Rectal smooth muscle tissue (tissue), 1 donor: ENCODE data around the gene MLKL.

ENCODE experiments used
- H3K27ac ChIP-seq: one replicate; pipeline ENCODE4 v1.7.0; 2013; ENCODE audit warnings: low read depth, low read length, inconsistent platforms
- H3K27me3 ChIP-seq: one replicate; pipeline ENCODE4 v1.7.0; 2013; ENCODE audit warnings: low read length; ENCODE audit not compliant: control insufficient read depth, insufficient read depth
- H3K36me3 ChIP-seq: one replicate; pipeline ENCODE4 v1.7.0; 2013; ENCODE audit warnings: low read length; ENCODE audit not compliant: control insufficient read depth, insufficient read depth
- H3K4me1 ChIP-seq: one replicate; pipeline ENCODE4 v1.7.0; 2013; ENCODE audit warnings: low read length; ENCODE audit not compliant: control insufficient read depth, insufficient read depth
- H3K4me3 ChIP-seq: one replicate; pipeline ENCODE4 v1.7.0; 2013; ENCODE audit warnings: low read length
- H3K9ac ChIP-seq: one replicate; pipeline ENCODE4 v1.7.0; 2013; ENCODE audit warnings: low read length

The MLKL gene

DNA sequence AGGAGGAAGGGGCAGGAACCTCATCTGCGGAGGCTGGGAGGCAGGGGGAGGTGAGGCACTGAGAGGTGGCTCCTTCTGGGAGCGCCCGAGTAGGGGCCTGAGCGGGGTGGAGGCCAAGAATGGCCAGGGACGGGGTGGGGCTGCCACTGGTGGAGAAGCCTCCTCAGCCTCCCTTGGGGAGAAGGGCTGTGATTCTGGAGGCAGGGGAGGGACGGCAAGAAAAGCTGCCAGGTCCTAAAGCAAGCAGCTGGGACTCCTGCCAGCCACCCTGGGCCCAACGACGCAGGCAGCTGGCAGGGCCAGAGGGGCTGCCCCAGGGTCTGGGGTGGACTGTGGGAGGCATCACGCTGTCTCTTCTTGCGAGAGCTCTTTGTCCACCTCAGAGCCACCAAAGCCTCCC is 12.7 kb upstream of the MLKL start:
- Histone ChIP-seq H3K27me3 (no peaks in the 10 kb centered on the region), H3K27ac (no peak overlapping the region), H3K4me3 (no peak overlapping the region), H3K36me3 (no peaks in the 10 kb centered on the region), H3K4me1 (no peaks in the 10 kb centered on the region), H3K9ac (no peak overlapping the region)

GRCh38 chr16:74711938-74712337 is 11.3 kb upstream of the MLKL start:
- Histone ChIP-seq H3K4me1 (no peaks in the 10 kb centered on the region), H3K27me3 (no peaks in the 10 kb centered on the region), H3K27ac (no peak overlapping the region), H3K9ac (no peak overlapping the region), H3K36me3 (no peaks in the 10 kb centered on the region), H3K4me3 (no peak overlapping the region)

GRCh38 chr16:74710401-74710800 is 9.7 kb upstream of the MLKL start:
- Histone ChIP-seq H3K9ac (no peak overlapping the region), H3K27ac (no peak overlapping the region), H3K4me1 (no peaks in the 10 kb centered on the region), H3K36me3 (no peaks in the 10 kb centered on the region), H3K27me3 (no peaks in the 10 kb centered on the region), H3K4me3 (no peak overlapping the region)

- Histone ChIP-seq H3K4me3 (no peak overlapping the region), H3K4me1 (no peaks in the 10 kb centered on the region), H3K36me3 (no peaks in the 10 kb centered on the region), H3K9ac (no peak overlapping the region), H3K27ac (no peak overlapping the region), H3K27me3 (no peaks in the 10 kb centered on the region)
Observed at GRCh38 chr16:74709441-74709877, 8.8 kb upstream of the MLKL start.

DNA sequence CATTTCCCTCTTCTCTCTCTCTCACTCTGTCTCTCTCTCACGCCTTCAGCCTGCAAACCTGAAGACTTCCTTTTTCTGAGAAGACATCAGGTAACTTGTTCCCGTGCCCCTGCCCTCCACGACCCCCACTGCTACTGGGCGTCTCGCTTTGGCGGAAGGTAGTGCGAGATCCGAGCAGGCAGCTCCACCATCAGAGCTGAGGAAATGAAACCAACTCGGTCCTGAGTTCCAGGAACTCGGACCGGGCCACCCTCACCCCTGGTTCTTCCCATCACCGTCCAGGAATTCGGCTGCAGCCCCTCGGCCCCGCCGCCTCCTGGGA is 585 bp downstream of the MLKL start:
- Histone ChIP-seq H3K4me1 (no peaks in the 10 kb centered on the region), H3K4me3 (peak overlapping the region; percentile 100), H3K9ac (peak overlapping the region; percentile 84), H3K27me3 (no peaks in the 10 kb centered on the region), H3K36me3 (no peaks in the 10 kb centered on the region), H3K27ac (peak overlapping the region; percentile 77)

GRCh38 chr16:74699666-74700065 is 996 bp downstream of the MLKL start:
- H3K27me3 ChIP-seq = no peaks in the 10 kb centered on the region
- H3K27ac ChIP-seq = no peak overlapping the region
- no peaks in the 10 kb centered on the region for H3K4me1 ChIP-seq
- H3K9ac ChIP-seq = no peak overlapping the region
- no peaks in the 10 kb centered on the region for H3K36me3 ChIP-seq
- peak overlapping the region; percentile 100 for H3K4me3 ChIP-seq

DNA sequence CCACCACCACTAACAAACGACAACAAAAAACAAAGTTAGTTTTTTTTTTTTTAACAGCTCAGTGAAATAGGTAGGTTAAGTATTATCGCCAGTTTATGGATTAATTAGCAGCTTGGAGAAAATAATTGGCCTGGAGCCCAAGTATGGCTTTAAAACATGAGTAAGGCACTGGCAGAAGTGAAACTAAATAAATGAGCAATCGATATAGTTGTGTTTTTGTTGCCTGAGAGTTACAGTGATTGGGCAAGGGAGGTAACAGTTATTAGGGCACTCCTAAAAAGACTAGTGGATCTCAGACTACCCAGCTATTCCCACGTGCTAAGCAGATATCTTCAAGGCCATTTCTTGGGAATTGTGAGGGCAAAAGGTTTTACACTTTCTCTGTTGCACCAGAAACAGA is 2.4 kb downstream of the MLKL start:
- H3K27ac ChIP-seq = no peak overlapping the region

GRCh38 chr16:74695450-74696422 is 4.9 kb downstream of the MLKL start:
- Histone ChIP-seq H3K36me3 (no peaks in the 10 kb centered on the region), H3K4me1 (no peaks in the 10 kb centered on the region), H3K27ac (peak overlapping the region; percentile 64), H3K27me3 (no peaks in the 10 kb centered on the region), H3K9ac (no peak overlapping the region), H3K4me3 (peak overlapping the region; percentile 75)

More for the DNA sequence above, 2.4 kb downstream of the MLKL start:
- peak overlapping the region; percentile 29 for H3K4me3 ChIP-seq
- H3K27me3 ChIP-seq = no peaks in the 10 kb centered on the region
- H3K9ac ChIP-seq = no peak overlapping the region
- no peaks in the 10 kb centered on the region for H3K36me3 ChIP-seq
- H3K4me1 ChIP-seq = no peaks in the 10 kb centered on the region

GRCh38 chr16:74691093-74691855 is 9.4 kb downstream of the MLKL start:
- Histone ChIP-seq H3K27ac (no peak overlapping the region), H3K4me3 (no peak overlapping the region), H3K4me1 (no peaks in the 10 kb centered on the region), H3K9ac (no peak overlapping the region), H3K36me3 (no peaks in the 10 kb centered on the region), H3K27me3 (no peaks in the 10 kb centered on the region)

DNA sequence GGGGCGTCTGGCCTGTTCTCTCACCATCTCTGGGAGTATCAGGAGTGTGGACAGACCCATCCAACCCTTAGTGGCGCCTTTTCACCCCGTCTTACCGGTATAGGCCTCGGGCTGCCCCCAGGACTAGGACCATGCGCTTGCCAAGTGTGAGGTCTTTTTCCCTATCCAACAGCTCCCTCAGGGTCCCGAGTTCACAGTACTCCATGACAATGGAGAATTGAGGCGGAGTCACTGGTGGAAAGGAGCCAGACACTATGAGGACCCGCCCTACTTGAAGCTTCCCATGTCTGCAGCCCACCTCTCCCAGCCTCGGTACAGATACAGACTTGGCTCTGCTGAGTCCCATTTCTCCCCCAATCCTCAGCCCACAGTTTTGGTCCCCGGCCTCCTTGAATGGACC is 18.1 kb downstream of the MLKL start:
- Histone ChIP-seq H3K4me3 (no peak overlapping the region), H3K36me3 (peaks cover 14% of the 10 kb centered on the region), H3K9ac (no peak overlapping the region), H3K4me1 (no peaks in the 10 kb centered on the region), H3K27me3 (no peaks in the 10 kb centered on the region), H3K27ac (no peak overlapping the region)

DNA sequence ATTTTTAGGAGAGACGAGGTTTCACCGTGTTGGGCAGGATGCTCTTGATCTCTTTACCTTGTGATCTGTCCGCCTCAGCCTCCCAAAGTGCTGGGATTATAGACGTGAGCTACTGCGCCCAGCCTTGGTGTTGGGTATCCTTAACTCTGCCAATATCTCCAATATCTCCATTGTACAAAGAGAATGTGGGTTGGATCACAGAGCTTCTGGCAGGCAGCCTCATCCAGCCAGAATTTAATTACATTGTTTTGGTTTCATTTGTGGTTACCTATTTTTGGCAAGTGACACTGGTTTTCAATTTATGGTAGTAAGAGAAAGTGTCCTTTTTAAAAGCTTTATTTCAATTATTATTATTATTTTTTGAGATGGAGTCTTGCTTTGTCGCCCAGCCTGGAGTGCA is 20.0 kb downstream of the MLKL start:
- Histone ChIP-seq H3K27me3 (no peaks in the 10 kb centered on the region), H3K36me3 (peaks cover 14% of the 10 kb centered on the region), H3K9ac (no peak overlapping the region), H3K27ac (no peak overlapping the region), H3K4me1 (no peaks in the 10 kb centered on the region), H3K4me3 (no peak overlapping the region)

- Histone ChIP-seq H3K36me3 (peaks cover 16% of the 10 kb centered on the region), H3K27ac (no peak overlapping the region), H3K4me3 (no peak overlapping the region), H3K9ac (no peak overlapping the region), H3K4me1 (no peaks in the 10 kb centered on the region), H3K27me3 (no peaks in the 10 kb centered on the region)
Observed at GRCh38 chr16:74679983-74680382, 20.7 kb downstream of the MLKL start.
